Panc1 (cell line): Measurements from ENCODE around the gene DSCAML1.

Experiments used
- CTCF ChIP-seq: fragments of 450-650 bp; IDR thresholded peaks from 2 replicates; pipeline ENCODE4 v1.5.1; 2017; ENCODE audit warnings: mild to moderate bottlenecking
- POLR2AphosphoS5 ChIP-seq: IDR thresholded peaks from 2 replicates; pipeline ENCODE4 v1.6.1; 2012; ENCODE audit warnings: mild to moderate bottlenecking, low read depth, low read length, moderate library complexity
- SIN3A ChIP-seq: IDR thresholded peaks from 2 replicates; pipeline ENCODE4 v1.6.1; 2012; ENCODE audit warnings: low read depth, mild to moderate bottlenecking, low read length, moderate library complexity, borderline replicate concordance; ENCODE audit not compliant: insufficient read depth

GRCh38 chr11:117745346-117745745 lies 51.7 kb downstream of the DSCAML1 start:
- TF ChIP-seq CTCF (no peak), POLR2AphosphoS5 (no peak), SIN3A (no peak)
